ENCODE results near the gene AK1. TPM values are rescaled to one million over a fixed set of nuclear protein-coding genes. Genes with fewer than 3 reads are reported as not detected.

The AK1 gene
- total and polyA plus RNA-seq, 9 of the 15 experiments (the other 6 are each of a cell fraction or from before 2014, with no cell fraction given), result 10.1 to 71.8 (median 39.0) TPM

DNA sequence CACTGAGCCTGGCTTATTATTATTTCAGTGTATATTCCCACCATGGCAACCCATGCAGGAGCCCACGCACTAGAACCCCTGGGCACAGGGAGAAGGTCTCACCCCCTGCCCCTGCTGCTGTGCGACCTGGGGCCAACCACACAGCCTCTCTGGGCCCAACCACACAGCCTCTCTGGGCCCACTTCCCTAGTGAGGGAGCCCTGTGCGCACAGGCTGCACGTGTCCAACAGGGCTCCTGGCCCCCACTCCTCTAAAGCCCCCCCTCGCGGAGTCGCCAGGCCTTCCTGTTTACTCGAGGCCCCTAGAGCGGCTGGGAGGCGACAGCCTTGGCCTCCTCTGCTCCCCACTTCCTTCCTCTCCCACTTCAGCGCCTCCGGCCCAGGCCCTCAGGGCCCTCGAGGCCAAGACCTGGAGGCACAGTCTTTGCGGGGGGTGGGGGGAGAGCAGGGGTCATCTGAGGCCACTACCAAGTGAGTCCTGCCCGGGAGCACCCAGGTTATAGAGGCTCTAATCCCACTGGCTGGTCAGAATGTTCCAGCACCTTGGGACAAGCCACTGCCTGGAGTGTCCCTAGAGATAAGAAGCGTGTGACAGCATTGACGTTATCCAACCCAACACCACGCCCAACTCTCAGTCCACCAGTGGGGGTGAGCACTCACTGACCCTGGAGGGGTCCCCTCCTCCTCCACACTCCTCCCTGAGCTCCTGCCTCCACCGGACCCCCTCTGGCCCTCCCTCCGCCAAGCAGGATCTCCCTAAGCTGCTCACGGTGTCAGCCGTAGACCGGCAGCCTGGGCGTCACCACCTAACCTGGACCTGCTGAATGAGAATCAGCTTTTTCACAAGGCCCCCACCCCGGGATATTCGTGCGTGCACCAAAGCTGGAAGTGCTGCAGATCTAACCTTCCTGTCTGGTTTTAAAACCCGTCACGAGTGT, 15.1 kb downstream of the AK1 start (continued):
- no peak for TF ChIP-seq ZBTB8A (IDR thresholded peaks at IDR 0.05; ENCODE audit: partially characterized antibody)
- TF ChIP-seq FOXA1 (IDR thresholded peaks at IDR 0.05; ENCODE audit: borderline replicate concordance), result no peak
- peak; percentile 74 for TF ChIP-seq ZBTB7A (IDR thresholded peaks at IDR 0.05; ENCODE audit: borderline replicate concordance, control insufficient read depth, low read depth, low read length)
- TF ChIP-seq KAT2B (IDR thresholded peaks at IDR 0.05; ENCODE audit: low read depth, low read length), result no peak
- TF ChIP-seq NONO (IDR thresholded peaks at IDR 0.05; ENCODE audit: low read depth in 2 of 2, low read length in 1 of 2), result no peak
- TF ChIP-seq ZNF395 (CRISPR knock-in tag; IDR thresholded peaks at IDR 0.05), result peak; percentile 61; the same call in 1 of the 2 replicates
- TF ChIP-seq SMARCA4 (IDR thresholded peaks at IDR 0.05), result peak; percentile 85
- no peak for TF ChIP-seq ZNF75A (CRISPR knock-in tag; IDR thresholded peaks at IDR 0.05)
- peak; percentile 89 to 94 for TF ChIP-seq MAZ (CRISPR knock-in tag; conservative IDR thresholded peaks at IDR 0.05 in 1 of 2, IDR thresholded peaks at IDR 0.05 in 1 of 2)
- TF ChIP-seq MTF1 (CRISPR knock-in tag; IDR thresholded peaks at IDR 0.05; ENCODE audit: borderline replicate concordance), result no peak; the same call in 1 of the 2 replicates
- TF ChIP-seq, protein P1, sequence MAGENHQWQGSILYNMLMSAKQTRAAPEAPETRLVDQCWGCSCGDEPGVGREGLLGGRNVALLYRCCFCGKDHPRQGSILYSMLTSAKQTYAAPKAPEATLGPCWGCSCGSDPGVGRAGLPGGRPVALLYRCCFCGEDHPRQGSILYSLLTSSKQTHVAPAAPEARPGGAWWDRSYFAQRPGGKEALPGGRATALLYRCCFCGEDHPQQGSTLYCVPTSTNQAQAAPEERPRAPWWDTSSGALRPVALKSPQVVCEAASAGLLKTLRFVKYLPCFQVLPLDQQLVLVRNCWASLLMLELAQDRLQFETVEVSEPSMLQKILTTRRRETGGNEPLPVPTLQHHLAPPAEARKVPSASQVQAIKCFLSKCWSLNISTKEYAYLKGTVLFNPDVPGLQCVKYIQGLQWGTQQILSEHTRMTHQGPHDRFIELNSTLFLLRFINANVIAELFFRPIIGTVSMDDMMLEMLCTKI (IDR thresholded peaks at IDR 0.05; ENCODE audit: partially characterized antibody), result no peak
- TF ChIP-seq BDP1 (IDR thresholded peaks at IDR 0.05; ENCODE audit: insufficient read depth, insufficient read length), result no peak
- TF ChIP-seq PATZ1 (CRISPR knock-in tag; IDR thresholded peaks at IDR 0.05; ENCODE audit: borderline replicate concordance), result peak; percentile 83; the same call in 1 of the 2 replicates
- no peak for TF ChIP-seq ZNF174 (CRISPR knock-in tag; IDR thresholded peaks at IDR 0.05)
- TF ChIP-seq, protein P2, sequence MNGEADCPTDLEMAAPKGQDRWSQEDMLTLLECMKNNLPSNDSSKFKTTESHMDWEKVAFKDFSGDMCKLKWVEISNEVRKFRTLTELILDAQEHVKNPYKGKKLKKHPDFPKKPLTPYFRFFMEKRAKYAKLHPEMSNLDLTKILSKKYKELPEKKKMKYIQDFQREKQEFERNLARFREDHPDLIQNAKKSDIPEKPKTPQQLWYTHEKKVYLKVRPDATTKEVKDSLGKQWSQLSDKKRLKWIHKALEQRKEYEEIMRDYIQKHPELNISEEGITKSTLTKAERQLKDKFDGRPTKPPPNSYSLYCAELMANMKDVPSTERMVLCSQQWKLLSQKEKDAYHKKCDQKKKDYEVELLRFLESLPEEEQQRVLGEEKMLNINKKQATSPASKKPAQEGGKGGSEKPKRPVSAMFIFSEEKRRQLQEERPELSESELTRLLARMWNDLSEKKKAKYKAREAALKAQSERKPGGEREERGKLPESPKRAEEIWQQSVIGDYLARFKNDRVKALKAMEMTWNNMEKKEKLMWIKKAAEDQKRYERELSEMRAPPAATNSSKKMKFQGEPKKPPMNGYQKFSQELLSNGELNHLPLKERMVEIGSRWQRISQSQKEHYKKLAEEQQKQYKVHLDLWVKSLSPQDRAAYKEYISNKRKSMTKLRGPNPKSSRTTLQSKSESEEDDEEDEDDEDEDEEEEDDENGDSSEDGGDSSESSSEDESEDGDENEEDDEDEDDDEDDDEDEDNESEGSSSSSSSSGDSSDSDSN (IDR thresholded peaks at IDR 0.05; ENCODE audit: borderline replicate concordance in 1 of 2, low read depth in 2 of 2, low read length in 2 of 2), result 0 out of 4 replicates have a peak, but pooled peaks have one; percentile 45 to 52
- no peak; the same call in 1 of the 2 replicates for TF ChIP-seq ZBTB1 (CRISPR knock-in tag; IDR thresholded peaks at IDR 0.05; ENCODE audit: borderline replicate concordance, low read depth)
- TF ChIP-seq MTA2 (IDR thresholded peaks at IDR 0.05; ENCODE audit: low read depth), result peak; percentile 71
